ENCODE results near the gene INTS11.

GRCh38 chr1:1319646-1319941 lies 4.9 kb downstream of the INTS11 start:
- TF ChIP-seq CTCF (IDR thresholded peaks at IDR 0.05 in 8 of 11, conservative IDR thresholded peaks at IDR 0.05 in 3 of 11) (no peak), POLR2A (IDR thresholded peaks at IDR 0.05) (no peak)
